ENCODE data around the gene KLHDC8B.

KLHDC8B gene

DNA sequence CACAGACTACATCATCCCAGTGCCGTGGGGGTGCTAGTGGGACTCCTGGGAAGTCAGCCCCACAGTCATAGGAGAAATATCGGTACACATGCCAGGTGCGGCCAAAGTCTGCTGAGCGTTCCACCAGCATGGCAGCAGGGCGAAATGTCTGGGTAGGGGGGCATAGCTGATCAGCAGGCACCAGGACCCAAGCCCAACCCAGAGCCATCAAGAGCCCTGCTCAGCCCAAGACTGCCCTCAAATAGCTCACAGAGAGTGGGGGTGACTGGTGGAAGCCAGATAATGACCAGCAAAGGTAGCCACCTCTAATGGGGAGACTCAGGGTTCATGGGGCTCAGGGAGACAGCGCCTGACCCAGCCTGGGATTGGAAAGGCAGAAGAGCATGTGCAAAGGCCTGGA is 39.8 kb upstream of the KLHDC8B start:
- Histone ChIP-seq H3K27me3 (no peaks in the 10 kb centered on the region), H3K4me3 (no peak overlapping the region), H4K20me1 (no peaks in the 10 kb centered on the region), H3K4me1 (peaks cover 0 to 10% (median 2%) of the 10 kb centered on the region in 10 experiments; a peak in 5 of 20 replicates), H3K9me3 (replicated peaks in 1 of 11) (no peaks in the 10 kb centered on the region), H3K27ac (no peak overlapping the region), H3K4me2 (no peak overlapping the region), H3K9ac (no peak overlapping the region), H3K36me3 (no peaks in the 10 kb centered on the region)
- TF ChIP-seq Cebpa-rat (IDR thresholded peaks at IDR 0.05) = no peak

DNA sequence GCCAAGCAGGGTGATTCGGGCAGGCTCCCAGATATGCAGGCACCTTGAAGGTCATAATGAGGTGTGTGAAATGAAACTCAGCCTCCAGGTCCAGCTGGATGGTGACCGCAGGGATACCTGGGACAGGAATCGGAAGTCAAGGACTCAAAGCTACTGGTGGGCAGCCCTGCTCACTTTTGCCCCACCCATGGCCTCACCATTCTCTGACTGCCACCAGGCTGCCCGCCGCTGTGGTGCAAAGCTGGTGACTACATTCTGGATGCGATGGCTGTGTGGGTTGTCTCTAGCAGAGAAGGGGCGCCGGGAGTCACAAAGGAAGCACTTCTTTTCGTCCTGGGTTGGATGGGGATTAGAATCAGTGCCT is 39.3 kb upstream of the KLHDC8B start:
- Histone ChIP-seq H3K36me3 (no peaks in the 10 kb centered on the region), H3K4me1 (peaks cover 0 to 10% (median 2%) of the 10 kb centered on the region in 10 experiments; a peak in 5 of 20 replicates), H3K9me3 (replicated peaks in 1 of 11) (no peaks in the 10 kb centered on the region), H3K9ac (no peak overlapping the region), H3K27ac (no peak overlapping the region), H3K4me2 (no peak overlapping the region), H3K27me3 (no peaks in the 10 kb centered on the region), H3K4me3 (no peak overlapping the region), H4K20me1 (no peaks in the 10 kb centered on the region)
- no peak for TF ChIP-seq Cebpa-rat (IDR thresholded peaks at IDR 0.05)

DNA sequence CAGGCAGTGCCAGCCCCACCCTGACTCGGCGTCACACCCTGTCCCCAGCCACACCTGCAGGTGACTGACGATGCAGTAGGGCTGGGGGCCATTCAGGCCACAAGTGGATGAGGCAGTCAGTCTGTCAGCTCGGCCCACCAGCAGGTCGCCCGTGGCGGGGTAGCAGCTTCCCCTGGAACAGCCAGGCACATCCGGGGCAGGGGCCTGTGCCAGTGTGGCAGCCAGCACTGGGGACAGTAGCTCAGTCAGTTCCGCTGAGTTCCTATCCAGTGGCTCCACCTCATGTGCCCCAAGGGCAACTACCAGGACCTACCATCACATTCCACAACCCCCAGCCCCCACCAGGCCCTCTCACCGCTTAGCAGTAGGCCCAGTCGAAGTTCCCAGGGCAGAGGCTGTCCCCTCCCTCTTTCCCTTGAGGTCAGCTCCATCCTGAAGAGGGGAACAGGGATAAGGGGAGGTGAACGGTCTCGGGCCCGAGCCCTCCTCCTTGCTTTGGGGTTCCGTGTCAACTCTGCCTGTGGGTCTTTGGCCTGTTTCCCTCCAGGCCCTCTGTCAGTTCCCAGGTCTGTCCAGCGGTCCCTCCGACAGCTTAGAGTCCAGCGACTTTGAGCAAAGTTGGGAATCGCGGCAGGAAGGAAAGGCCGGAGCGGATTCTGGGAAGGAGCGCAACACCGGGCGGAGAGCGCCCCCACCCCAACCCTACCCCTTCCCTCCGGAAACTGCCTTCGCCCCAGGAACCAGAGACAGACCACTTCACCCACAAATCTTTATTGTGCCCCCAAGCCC is 38.8 kb upstream of the KLHDC8B start, which contains the start of gene LAMB2:
LAMB2 (minus strand) TSS at position 614 of the 789 bp plus-strand sequence; CDS start at position 431, 183 bp downstream.
- Histone ChIP-seq H3K4me1 (peaks cover 0 to 10% (median 2%) of the 10 kb centered on the region in 10 experiments; a peak in 5 of 20 replicates), H3K36me3 (no peaks in the 10 kb centered on the region), H4K20me1 (no peaks in the 10 kb centered on the region), H3K9me3 (replicated peaks in 1 of 11) (no peaks in the 10 kb centered on the region), H3K4me3 (peak within 1 kb of the TSS in 2 of 10 experiments; percentile 42 to 44; a peak in 1 of 20 replicates), H3K27me3 (no peaks in the 10 kb centered on the region), H3K9ac (peak within 1 kb of the TSS in 7 of 11 experiments; percentile 11 to 66 (median 46); a peak in 7 of 22 replicates), H3K4me2 (peak within 1 kb of the TSS; percentile 34 to 69 (median 52); a peak in 20 of 22 replicates), H3K27ac (peak within 1 kb of the TSS in 1 of 11 experiments; percentile 51; a peak in 3 of 22 replicates)
- TF ChIP-seq Cebpa-rat (IDR thresholded peaks at IDR 0.05) = no peak

DNA sequence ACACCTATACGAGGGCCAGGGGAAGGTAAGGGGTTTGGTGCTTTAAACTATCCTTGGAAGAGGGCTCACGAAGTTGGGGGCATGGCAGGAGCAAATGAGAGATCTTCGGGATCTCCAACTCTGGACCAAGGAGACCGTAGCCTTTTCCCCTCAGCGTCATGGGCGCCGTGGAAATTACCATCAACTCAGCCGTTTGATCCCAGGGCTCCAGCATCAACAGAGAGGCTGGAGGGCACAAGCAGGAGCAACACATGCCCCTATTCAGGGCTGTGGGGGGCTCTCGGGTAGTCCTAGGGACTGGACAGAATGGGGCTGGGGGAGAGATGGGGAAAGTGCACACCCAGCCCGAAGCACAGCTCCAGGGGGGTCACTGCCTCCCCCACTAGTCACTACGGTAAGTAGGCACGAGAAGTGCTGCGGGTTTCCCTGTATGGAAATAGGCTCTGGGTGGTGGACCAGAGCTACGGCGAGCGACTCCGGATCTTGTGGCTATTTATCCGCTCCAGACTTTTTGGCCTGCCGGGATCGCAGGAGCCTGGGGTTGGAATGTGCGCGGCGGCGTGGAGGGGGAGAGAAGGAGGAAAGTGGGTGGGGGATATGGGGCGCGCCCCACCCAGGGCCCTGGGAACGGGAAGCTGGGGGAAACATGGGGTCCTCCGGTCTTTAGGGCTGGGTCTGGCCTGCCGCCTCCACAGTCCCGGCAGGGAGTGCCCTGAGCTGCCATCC is 38.0 kb upstream of the KLHDC8B start:
- Histone ChIP-seq H3K27me3 (no peaks in the 10 kb centered on the region), H3K4me1 (peaks cover 0 to 10% (median 2%) of the 10 kb centered on the region in 10 experiments; a peak in 5 of 20 replicates), H3K9me3 (replicated peaks in 1 of 11) (no peaks in the 10 kb centered on the region), H3K27ac (peak overlapping the region in 1 of 11 experiments; percentile 51; a peak in 3 of 22 replicates), H3K9ac (peak overlapping the region in 7 of 11 experiments; percentile 11 to 66 (median 46); a peak in 7 of 22 replicates), H3K4me3 (peak overlapping the region in 2 of 10 experiments; percentile 42 to 44; a peak in 1 of 20 replicates), H4K20me1 (no peaks in the 10 kb centered on the region), H3K4me2 (peak overlapping the region; percentile 34 to 69 (median 52); a peak in 20 of 22 replicates), H3K36me3 (no peaks in the 10 kb centered on the region)
- no peak for TF ChIP-seq Cebpa-rat (IDR thresholded peaks at IDR 0.05)

DNA sequence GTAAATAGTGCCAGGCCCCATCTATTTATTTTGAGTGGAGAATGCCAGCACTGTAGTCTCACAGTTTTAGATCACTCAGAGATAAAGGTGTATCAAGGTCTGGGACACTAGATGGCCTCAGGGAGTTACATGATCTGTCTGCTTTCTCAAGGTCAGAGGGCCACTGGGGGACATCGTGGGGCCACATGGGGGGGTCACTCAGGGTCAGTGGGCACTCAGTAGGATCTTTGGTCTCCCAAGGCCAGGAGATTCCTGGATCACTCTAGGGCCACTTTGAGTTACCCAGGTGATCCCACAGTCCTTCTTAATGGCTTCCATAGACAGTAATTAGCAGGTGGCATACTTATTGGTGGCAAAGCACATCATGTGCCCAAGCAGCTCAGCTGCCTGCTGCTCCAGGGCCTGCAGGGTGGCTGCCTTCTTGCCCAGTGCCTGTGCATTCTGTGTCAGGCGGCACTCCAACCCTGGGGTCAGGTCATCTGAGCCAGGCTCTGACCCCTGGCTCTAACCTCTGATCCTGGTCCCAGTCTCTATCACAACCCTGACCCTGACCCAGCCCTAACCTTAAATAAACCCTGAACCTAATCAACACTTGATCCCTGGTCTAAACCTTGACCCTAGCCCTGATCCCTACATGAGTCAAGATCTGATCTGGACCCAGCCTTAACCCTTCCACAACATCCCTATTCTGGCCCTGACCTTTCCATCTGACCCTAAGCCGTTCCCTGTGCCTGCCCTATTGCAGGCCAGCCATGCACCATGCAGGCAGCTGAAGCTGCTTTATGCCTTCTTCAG is 36.7 kb upstream of the KLHDC8B start:
- Histone ChIP-seq H3K9me3 (replicated peaks in 1 of 11) (no peaks in the 10 kb centered on the region), H4K20me1 (no peaks in the 10 kb centered on the region), H3K27ac (no peak overlapping the region), H3K9ac (no peak overlapping the region), H3K4me1 (peaks cover 0 to 6% (median 2%) of the 10 kb centered on the region in 10 experiments; a peak in 4 of 20 replicates), H3K4me2 (no peak overlapping the region), H3K4me3 (no peak overlapping the region), H3K36me3 (no peaks in the 10 kb centered on the region), H3K27me3 (no peaks in the 10 kb centered on the region)
- no peak for TF ChIP-seq Cebpa-rat (IDR thresholded peaks at IDR 0.05)

DNA sequence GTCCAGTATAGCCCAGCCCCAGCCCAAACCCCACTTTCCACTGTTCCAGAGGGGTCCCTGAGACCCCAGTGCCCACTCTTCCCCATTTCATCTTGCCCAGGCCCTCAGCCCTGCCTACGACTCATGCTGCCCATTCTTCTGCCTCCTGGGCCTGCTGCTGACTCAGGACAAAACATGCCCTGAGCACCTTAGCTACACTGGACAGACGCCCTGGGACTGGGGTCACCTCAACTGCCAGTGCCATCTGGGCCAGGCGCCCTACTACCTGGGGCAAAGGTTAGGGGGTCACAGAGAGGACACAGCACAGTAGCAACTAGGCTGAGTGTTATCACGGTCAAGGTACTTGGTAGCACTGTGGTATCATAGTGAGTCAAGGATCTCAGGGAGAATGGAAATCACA is 35.9 kb upstream of the KLHDC8B start:
- Histone ChIP-seq H3K4me1 (peaks cover 0 to 6% (median 2%) of the 10 kb centered on the region in 10 experiments; a peak in 4 of 20 replicates), H3K27ac (no peak overlapping the region), H3K36me3 (no peaks in the 10 kb centered on the region), H3K27me3 (no peaks in the 10 kb centered on the region), H3K9me3 (replicated peaks in 1 of 11) (peaks cover 0 to under 1% (median 0%) of the 10 kb centered on the region in 11 experiments; a peak in 4 of 22 replicates), H3K4me3 (no peak overlapping the region), H3K4me2 (no peak overlapping the region), H4K20me1 (no peaks in the 10 kb centered on the region), H3K9ac (no peak overlapping the region)
- no peak for TF ChIP-seq Cebpa-rat (IDR thresholded peaks at IDR 0.05)

DNA sequence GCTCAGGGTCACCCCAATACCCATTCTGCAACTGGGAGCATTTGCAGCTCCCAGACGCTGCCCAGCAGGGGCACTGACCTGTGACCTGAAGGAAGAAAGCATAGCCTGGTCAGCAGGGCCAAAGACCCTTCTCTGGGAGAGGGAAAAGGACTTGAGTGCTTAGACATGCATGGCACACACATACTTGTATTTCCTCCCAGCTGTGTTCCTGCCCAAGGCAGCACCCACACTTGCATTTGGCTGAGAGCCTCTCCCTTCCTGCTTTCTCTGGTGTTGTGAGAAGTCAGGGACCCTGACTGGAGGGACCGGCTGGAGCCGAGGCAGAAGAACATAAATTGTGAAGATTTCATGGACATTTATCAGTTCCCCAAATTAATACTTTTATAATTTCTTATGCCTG is 31.3 kb upstream of the KLHDC8B start:
- TF ChIP-seq Cebpa-rat (IDR thresholded peaks at IDR 0.05) = no peak
- H3K9ac ChIP-seq = no peak overlapping the region
- no peaks in the 10 kb centered on the region for H3K4me1 ChIP-seq
- no peaks in the 10 kb centered on the region for H3K36me3 ChIP-seq
- no peaks in the 10 kb centered on the region for H4K20me1 ChIP-seq
- no peak overlapping the region for H3K27ac ChIP-seq
- H3K4me3 ChIP-seq = no peak overlapping the region
- no peak overlapping the region for H3K4me2 ChIP-seq
- peaks cover 23 to 35% (median 30%) of the 10 kb centered on the region in 11 experiments for H3K9me3 ChIP-seq (replicated peaks in 1 of 11)
- no peaks in the 10 kb centered on the region for H3K27me3 ChIP-seq

DNA sequence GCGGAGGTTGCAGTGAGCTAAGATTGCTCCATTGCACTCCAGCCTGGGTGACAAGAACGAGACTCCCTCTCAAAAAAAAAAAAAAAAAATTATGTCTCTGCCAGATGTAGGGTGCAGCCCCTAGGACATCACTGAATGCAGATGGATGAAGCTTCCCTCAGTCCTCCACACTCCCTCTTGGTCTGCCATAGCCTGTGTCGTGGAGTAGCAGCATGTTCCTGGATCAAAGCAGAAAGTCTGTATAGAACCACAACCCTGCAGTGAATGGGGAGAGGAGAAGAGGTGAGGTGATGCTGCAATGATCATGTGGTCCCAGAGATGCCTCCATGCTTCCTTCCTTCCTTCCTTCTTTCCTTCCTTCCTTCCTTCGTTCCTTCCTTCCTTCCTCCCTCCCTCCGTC is 23.2 kb upstream of the KLHDC8B start:
- peak overlapping the region in 5 of 11 experiments; percentile 14 to 39 (median 19); a peak in 4 of 22 replicates for H3K4me2 ChIP-seq
- no peak overlapping the region for H3K4me3 ChIP-seq
- no peaks in the 10 kb centered on the region for H3K27me3 ChIP-seq
- no peaks in the 10 kb centered on the region for H3K36me3 ChIP-seq
- TF ChIP-seq Cebpa-rat (IDR thresholded peaks at IDR 0.05) = no peak
- no peak overlapping the region for H3K27ac ChIP-seq
- peaks cover 0 to 10% (median 7%) of the 10 kb centered on the region in 11 experiments; a peak in 9 of 22 replicates for H3K9me3 ChIP-seq (replicated peaks in 1 of 11)
- no peak overlapping the region for H3K9ac ChIP-seq
- H4K20me1 ChIP-seq = no peaks in the 10 kb centered on the region
- H3K4me1 ChIP-seq = peaks cover 0 to 6% (median 2%) of the 10 kb centered on the region in 10 experiments; a peak in 4 of 20 replicates

Data from BLaER1 treated with 17β-estradiol and CSF1 and Interleukin-3, amounts not matched to agents 10 nM and 100 nM (cell line).